WTC11 (cell line): ENCODE measurements around the gene OSM.

ENCODE experiments used
- CREM ChIP-seq: sonication (generic); formaldehyde crosslinking; IDR thresholded peaks from 2 replicates; pipeline ENCODE4 v1.8.1; 2022; ENCODE audit warnings: mild to moderate bottlenecking, missing genetic modification reagents, moderate library complexity
- ETV6 ChIP-seq: sonication (generic); formaldehyde crosslinking; IDR thresholded peaks from 2 replicates; pipeline ENCODE4 v1.8.1; 2022; ENCODE audit warnings: mild to moderate bottlenecking, missing genetic modification reagents
- RELA ChIP-seq: sonication (generic); formaldehyde crosslinking; IDR thresholded peaks from 2 replicates; pipeline ENCODE4 v1.8.1; 2022; ENCODE audit warnings: missing genetic modification reagents, mild to moderate bottlenecking, borderline replicate concordance
- TEAD4 ChIP-seq: sonication (generic); formaldehyde crosslinking; IDR thresholded peaks from 2 replicates; pipeline ENCODE4 v1.8.0; 2022; ENCODE audit warnings: mild to moderate bottlenecking, missing genetic modification reagents
- ZNF232 ChIP-seq: sonication (generic); formaldehyde crosslinking; IDR thresholded peaks from 2 replicates; pipeline ENCODE4 v1.8.0; 2022; ENCODE audit warnings: mild to moderate bottlenecking, missing genetic modification reagents
- TF ChIP-seq, protein P1 (sequence below): fragments of 200-600 bp; IDR thresholded peaks from 2 replicates; pipeline ENCODE4 v1.8.0; 2022; ENCODE audit warnings: antibody characterized with exemption
- TF ChIP-seq, protein P2 (sequence below): sonication (generic); formaldehyde crosslinking; IDR thresholded peaks from 2 replicates; pipeline ENCODE4 v1.8.0; 2023; ENCODE audit warnings: missing genetic modification reagents, mild to moderate bottlenecking, borderline replicate concordance

DNA sequence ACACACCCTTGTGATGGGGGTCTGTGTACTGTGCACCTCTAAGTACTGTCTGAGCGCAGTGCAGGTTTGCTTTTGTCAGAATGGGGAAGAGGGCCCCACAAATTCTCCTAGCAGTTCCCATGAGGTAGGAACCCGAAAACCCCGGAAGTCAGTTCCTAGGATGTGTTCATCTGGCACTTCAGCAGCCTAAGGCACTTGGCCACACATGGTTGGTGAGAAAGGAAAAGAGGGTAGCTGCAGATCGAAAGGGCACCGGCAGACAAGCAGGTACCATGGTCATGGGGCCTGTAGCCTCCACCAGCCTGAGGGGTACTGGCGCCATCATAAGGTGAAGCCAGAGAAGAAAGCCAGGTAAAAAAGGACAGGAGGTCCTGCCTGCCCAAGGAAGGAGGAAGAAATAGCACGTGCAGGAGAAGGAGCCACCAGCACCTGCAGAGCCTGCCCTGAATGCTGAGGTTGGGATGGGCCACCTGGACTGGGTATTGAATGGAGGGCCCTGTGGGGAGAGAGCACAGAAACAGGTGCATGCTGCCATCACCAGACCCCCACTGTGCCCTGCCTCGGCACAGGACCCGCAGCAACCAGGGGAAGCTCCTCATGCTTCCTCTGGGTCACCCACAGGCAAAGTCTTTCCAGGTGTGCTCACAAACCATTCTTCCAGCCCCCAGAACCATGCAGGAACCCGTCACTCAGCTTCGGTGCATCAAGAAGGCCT lies 30.8 kb upstream of the OSM start:
- TF ChIP-seq, protein P1, sequence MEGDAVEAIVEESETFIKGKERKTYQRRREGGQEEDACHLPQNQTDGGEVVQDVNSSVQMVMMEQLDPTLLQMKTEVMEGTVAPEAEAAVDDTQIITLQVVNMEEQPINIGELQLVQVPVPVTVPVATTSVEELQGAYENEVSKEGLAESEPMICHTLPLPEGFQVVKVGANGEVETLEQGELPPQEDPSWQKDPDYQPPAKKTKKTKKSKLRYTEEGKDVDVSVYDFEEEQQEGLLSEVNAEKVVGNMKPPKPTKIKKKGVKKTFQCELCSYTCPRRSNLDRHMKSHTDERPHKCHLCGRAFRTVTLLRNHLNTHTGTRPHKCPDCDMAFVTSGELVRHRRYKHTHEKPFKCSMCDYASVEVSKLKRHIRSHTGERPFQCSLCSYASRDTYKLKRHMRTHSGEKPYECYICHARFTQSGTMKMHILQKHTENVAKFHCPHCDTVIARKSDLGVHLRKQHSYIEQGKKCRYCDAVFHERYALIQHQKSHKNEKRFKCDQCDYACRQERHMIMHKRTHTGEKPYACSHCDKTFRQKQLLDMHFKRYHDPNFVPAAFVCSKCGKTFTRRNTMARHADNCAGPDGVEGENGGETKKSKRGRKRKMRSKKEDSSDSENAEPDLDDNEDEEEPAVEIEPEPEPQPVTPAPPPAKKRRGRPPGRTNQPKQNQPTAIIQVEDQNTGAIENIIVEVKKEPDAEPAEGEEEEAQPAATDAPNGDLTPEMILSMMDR = no peak
- no peak for TF ChIP-seq RELA (CRISPR knock-in tag)
- TF ChIP-seq CREM (CRISPR knock-in tag) = no peak
- TF ChIP-seq ETV6 (CRISPR knock-in tag) = no peak
- TF ChIP-seq, protein P2, sequence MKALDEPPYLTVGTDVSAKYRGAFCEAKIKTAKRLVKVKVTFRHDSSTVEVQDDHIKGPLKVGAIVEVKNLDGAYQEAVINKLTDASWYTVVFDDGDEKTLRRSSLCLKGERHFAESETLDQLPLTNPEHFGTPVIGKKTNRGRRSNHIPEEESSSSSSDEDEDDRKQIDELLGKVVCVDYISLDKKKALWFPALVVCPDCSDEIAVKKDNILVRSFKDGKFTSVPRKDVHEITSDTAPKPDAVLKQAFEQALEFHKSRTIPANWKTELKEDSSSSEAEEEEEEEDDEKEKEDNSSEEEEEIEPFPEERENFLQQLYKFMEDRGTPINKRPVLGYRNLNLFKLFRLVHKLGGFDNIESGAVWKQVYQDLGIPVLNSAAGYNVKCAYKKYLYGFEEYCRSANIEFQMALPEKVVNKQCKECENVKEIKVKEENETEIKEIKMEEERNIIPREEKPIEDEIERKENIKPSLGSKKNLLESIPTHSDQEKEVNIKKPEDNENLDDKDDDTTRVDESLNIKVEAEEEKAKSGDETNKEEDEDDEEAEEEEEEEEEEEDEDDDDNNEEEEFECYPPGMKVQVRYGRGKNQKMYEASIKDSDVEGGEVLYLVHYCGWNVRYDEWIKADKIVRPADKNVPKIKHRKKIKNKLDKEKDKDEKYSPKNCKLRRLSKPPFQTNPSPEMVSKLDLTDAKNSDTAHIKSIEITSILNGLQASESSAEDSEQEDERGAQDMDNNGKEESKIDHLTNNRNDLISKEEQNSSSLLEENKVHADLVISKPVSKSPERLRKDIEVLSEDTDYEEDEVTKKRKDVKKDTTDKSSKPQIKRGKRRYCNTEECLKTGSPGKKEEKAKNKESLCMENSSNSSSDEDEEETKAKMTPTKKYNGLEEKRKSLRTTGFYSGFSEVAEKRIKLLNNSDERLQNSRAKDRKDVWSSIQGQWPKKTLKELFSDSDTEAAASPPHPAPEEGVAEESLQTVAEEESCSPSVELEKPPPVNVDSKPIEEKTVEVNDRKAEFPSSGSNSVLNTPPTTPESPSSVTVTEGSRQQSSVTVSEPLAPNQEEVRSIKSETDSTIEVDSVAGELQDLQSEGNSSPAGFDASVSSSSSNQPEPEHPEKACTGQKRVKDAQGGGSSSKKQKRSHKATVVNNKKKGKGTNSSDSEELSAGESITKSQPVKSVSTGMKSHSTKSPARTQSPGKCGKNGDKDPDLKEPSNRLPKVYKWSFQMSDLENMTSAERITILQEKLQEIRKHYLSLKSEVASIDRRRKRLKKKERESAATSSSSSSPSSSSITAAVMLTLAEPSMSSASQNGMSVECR (CRISPR knock-in tag) = no peak
- TF ChIP-seq ZNF232 (CRISPR knock-in tag) = no peak
- TF ChIP-seq TEAD4 = no peak
